Esophagus squamous epithelium (tissue), 5 donors: Measurements from ENCODE around the gene DSE. TPM values are rescaled to one million over a fixed set of nuclear protein-coding genes. Genes with fewer than 3 reads are reported as not detected.

Source experiments
- DNase-seq: peaks from one replicate; lab custom pipeline; 2025; lab: John Stamatoyannopoulos, UW
- H3K27ac ChIP-seq, 4 donors: fragments of 200-600 bp; sonication (generic); one replicate each; pipeline ENCODE4 v1.5.1; 2016 to 2019; ENCODE audit warnings: mild to moderate bottlenecking in 1 of 4
- H3K27me3 ChIP-seq, 4 donors: fragments of 200-600 bp; sonication (generic); 1 replicate in 3 of 4; 2 replicates in 1 of 4; pipeline versions ENCODE4 v1.5.1 to v1.6.0; 2017 to 2021; ENCODE audit warnings: antibody characterized with exemption in 1 of 4
- H3K36me3 ChIP-seq, 3 donors: fragments of 200-600 bp; sonication (generic); one replicate each; pipeline ENCODE4 v1.5.1; 2016 to 2019
- H3K4me1 ChIP-seq, 3 donors: fragments of 200-600 bp; sonication (generic); one replicate each; pipeline ENCODE4 v1.5.1; 2017 to 2019
- H3K4me3 ChIP-seq, 4 donors: fragments of 200-600 bp; sonication (generic); 1 replicate in 3 of 4; 2 replicates in 1 of 4; pipeline ENCODE4 v1.5.1; 2016 to 2019; ENCODE audit warnings: mild to moderate bottlenecking in 2 of 4, moderate library complexity in 1 of 4
- H3K9me3 ChIP-seq, 3 donors: fragments of 200-600 bp; sonication (generic); one replicate each; pipeline ENCODE4 v1.5.1; 2016 to 2019
- POLR2A ChIP-seq, 4 donors: fragments of 450-650 bp; IDR thresholded peaks; one replicate each; pipeline ENCODE4 v1.6.1; 2017; ENCODE audit warnings: antibody characterized with exemption in 4 of 4, mild to moderate bottlenecking in 4 of 4, moderate library complexity in 3 of 4
- WGBS, 2 donors: methylation state at CpG; one replicate each; pipeline ENCODE4 v1.1.5; 2018; 5-methylcytosine and 5-hydroxymethylcytosine counted together
- intact Hi-C: fragments of 100-400 bp; cut with DNase I; formaldehyde crosslinking; loops from one replicate; pipeline ENCODE4 v1.15.0; 2022
- total RNA-seq, 4 donors: library from RNA; depleted of rRNA; stranded (reverse); fragments of >200 nt; gene quantifications; one replicate each; pipeline ENCODE4 v1.1.0, GENCODE V29; 2016
- TF ChIP-seq, protein P1 (sequence below), 6 experiments: fragments of 450-650 bp in 4 of 6; fragments of 200-600 bp in 2 of 6; sonication (generic) in 2 of 6; IDR thresholded peaks; one replicate each; pipeline ENCODE4 v1.5.1; 2016 to 2019; ENCODE audit warnings: antibody characterized with exemption in 6 of 6, mild to moderate bottlenecking in 4 of 6, moderate library complexity in 4 of 6
- donor health status: DM: yes; HTN: yes; CAD: no.

DSE gene
- total RNA-seq, 4 donors from 2014 or later = 11.6 to 36.4 (median 33.3) TPM

DNA sequence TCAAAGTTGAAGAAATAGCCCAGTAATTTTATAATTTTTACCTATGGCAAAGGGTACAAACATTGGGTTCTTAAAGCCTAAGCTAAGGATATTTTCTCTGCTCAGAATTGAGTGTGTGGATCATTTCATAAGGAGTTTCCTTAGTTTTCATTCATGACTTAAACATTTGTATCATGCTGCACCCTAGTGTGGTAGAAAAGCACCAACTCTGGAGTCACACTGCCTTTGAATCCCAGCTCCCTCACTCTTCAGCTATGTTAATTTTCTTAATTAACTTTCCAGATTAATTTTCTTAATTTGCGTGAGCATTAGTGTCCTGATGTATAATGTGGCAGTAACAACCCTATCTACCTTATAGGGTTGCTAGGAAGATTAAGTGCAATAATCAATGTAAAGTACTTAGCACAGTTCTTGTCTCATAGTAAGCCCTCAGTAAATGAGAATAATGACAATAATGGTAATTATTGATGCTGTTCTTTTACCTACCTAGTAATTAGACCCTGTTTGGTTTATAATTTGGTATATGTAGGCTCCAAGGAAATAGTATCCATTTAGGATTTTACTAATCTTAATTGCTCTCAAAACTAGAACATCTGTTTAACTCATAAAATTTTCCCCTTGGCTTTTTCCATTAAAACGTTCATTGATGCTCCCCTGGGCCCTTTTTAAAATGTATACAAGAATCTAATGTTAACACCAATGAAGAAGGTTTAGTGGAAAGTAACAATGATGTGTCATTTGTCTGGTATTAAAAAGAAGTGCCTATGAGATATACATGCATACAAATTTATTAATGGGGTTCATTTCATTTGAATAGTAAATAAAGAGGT, 31.6 kb downstream of the DSE start:
- no peak for DNase-seq
- H3K4me1 ChIP-seq = peaks cover 8 to 42% (median 24%) of the 10 kb centered on the region in 3 donors
- H3K27ac ChIP-seq = no peak overlapping the region
- H3K27me3 ChIP-seq = no peaks in the 10 kb centered on the region
- no peak overlapping the region for H3K4me3 ChIP-seq
- WGBS, 2 donors = 79 to 91% methylated on average over 2 of the region's 2 CpGs
- intact Hi-C loops = no loop called here
- no peaks in the 10 kb centered on the region for H3K9me3 ChIP-seq
- H3K36me3 ChIP-seq = peaks cover 0 to 8% (median 0%) of the 10 kb centered on the region in 3 donors
- TF ChIP-seq POLR2A (IDR thresholded peaks at IDR 0.05) = no peak
- TF ChIP-seq, protein P1, sequence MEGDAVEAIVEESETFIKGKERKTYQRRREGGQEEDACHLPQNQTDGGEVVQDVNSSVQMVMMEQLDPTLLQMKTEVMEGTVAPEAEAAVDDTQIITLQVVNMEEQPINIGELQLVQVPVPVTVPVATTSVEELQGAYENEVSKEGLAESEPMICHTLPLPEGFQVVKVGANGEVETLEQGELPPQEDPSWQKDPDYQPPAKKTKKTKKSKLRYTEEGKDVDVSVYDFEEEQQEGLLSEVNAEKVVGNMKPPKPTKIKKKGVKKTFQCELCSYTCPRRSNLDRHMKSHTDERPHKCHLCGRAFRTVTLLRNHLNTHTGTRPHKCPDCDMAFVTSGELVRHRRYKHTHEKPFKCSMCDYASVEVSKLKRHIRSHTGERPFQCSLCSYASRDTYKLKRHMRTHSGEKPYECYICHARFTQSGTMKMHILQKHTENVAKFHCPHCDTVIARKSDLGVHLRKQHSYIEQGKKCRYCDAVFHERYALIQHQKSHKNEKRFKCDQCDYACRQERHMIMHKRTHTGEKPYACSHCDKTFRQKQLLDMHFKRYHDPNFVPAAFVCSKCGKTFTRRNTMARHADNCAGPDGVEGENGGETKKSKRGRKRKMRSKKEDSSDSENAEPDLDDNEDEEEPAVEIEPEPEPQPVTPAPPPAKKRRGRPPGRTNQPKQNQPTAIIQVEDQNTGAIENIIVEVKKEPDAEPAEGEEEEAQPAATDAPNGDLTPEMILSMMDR (IDR thresholded peaks at IDR 0.05) = no peak

GRCh38 chr6:116403205-116403604, 32.5 kb downstream of the DSE start:
- Histone ChIP-seq H3K27me3 (no peaks in the 10 kb centered on the region), H3K4me1 (peaks cover 8 to 34% (median 15%) of the 10 kb centered on the region in 3 donors), H3K36me3 (peaks cover 0 to 8% (median 0%) of the 10 kb centered on the region in 3 donors), H3K27ac (no peak overlapping the region), H3K9me3 (no peaks in the 10 kb centered on the region), H3K4me3 (no peak overlapping the region)
- no peak for DNase-seq
- WGBS, 2 donors = 78 to 92% methylated on average over 1 of the region's 1 CpG
- no peak for TF ChIP-seq POLR2A (IDR thresholded peaks at IDR 0.05)
- TF ChIP-seq, protein P1 (IDR thresholded peaks at IDR 0.05) = no peak
- intact Hi-C loops = no loop called here

DNA sequence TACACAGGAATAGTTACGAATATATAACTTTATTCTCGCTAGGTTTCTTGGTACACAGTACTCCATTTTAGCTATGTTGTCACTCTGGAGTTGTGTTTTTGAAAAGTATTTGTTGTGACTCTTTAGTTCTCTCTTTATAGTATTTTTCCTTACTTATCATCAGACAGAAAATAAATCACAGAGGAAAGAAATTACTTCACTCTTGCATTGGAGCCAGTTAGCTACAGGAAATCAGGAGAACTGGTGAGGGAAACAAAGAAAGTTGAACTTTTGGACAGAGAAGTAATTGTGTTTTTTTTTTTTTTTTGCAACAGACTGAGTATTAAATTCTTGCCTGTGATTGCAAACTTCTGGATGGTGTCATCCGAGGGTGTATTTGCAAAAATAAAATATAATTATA, 33.9 kb downstream of the DSE start:
- intact Hi-C loops = no loop called here
- H3K4me3 ChIP-seq = no peak overlapping the region
- DNase-seq = no peak
- peak overlapping the region in 2 of 4 donors; percentile 16 to 42 for H3K27ac ChIP-seq
- WGBS, 2 donors = 59 to 73% methylated on average over 3 of the region's 3 CpGs
- H3K36me3 ChIP-seq = peaks cover 0 to 2% (median 0%) of the 10 kb centered on the region in 3 donors
- no peak for TF ChIP-seq POLR2A (IDR thresholded peaks at IDR 0.05)
- TF ChIP-seq, protein P1 (IDR thresholded peaks at IDR 0.05) = no peak
- H3K9me3 ChIP-seq = no peaks in the 10 kb centered on the region
- H3K27me3 ChIP-seq = no peaks in the 10 kb centered on the region
- H3K4me1 ChIP-seq = peaks cover 8 to 21% (median 10%) of the 10 kb centered on the region in 3 donors

- Histone ChIP-seq H3K9me3 (no peaks in the 10 kb centered on the region), H3K27ac (peak overlapping the region in 3 of 4 donors; percentile 42 to 55 (median 54)), H3K4me3 (peak overlapping the region in 1 of 4 donors; percentile 25), H3K36me3 (no peaks in the 10 kb centered on the region), H3K27me3 (no peaks in the 10 kb centered on the region), H3K4me1 (peaks cover 8 to 21% (median 10%) of the 10 kb centered on the region in 3 donors)
- 42 to 56% methylated on average over 5 of the region's 5 CpGs for WGBS, 2 donors
- no peak for DNase-seq
- TF ChIP-seq, protein P1 (IDR thresholded peaks at IDR 0.05) = no peak
- no peak for TF ChIP-seq POLR2A (IDR thresholded peaks at IDR 0.05)
- intact Hi-C loops = no loop called here
Observed at GRCh38 chr6:116405138-116405537, 34.4 kb downstream of the DSE start.

DNA sequence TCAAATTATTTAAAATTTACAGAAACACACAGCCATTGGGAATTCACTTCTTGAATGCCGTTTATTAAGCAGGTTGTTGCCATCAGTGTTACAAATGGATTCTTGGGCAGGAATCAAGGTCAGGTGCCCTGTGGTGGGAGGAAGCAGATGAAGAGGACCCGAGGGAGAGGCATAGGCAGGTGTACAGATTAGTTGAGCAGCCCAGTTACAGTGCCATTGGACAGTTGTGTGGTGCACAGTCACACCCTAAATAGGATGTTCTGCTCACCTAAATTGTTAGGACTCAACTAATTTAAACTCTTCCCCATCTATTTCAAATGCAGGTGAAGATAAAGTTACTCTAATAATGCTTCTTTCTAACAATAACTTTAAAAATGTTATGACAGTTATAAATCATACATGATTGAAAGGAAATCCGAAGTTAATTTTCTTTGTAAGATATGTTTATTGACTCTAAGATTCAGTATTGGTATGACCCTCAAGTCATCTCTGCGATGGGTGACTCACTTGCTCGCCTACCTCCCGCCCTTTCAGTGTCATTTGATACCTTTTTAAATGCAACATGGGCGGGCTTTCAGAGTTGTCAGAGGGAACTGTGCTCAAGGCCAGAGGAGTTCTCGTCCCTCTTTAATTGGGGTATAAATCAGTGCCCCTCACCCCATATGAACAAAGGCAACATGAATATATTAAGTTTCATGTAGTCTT, 35.1 kb downstream of the DSE start:
- no peak for TF ChIP-seq POLR2A (IDR thresholded peaks at IDR 0.05)
- TF ChIP-seq, protein P1 (IDR thresholded peaks at IDR 0.05) = no peak
- intact Hi-C loops = no loop called here
- Histone ChIP-seq H3K36me3 (no peaks in the 10 kb centered on the region), H3K4me3 (no peak overlapping the region), H3K9me3 (no peaks in the 10 kb centered on the region), H3K4me1 (peaks cover 8 to 22% (median 11%) of the 10 kb centered on the region in 3 donors), H3K27me3 (no peaks in the 10 kb centered on the region), H3K27ac (peak overlapping the region in 3 of 4 donors; percentile 42 to 55 (median 54))
- WGBS, 2 donors = 62 to 63% methylated on average over 8 of the region's 8 CpGs
- DNase-seq = no peak
